Breast epithelium (tissue), 3 donors: Measurements from ENCODE around the gene RAB42.
A peak's percentile ranks its signal among the peaks of the same experiment; 100 is the strongest.

ENCODE experiments used
- CTCF ChIP-seq, 3 donors: fragments of 450-650 bp; IDR thresholded peaks; one replicate each; pipeline ENCODE4 v1.5.1; 2016 to 2017; ENCODE audit warnings: antibody characterized with exemption in 3 of 3, mild to moderate bottlenecking in 3 of 3, moderate library complexity in 3 of 3
- POLR2A ChIP-seq: fragments of 450-650 bp; IDR thresholded peaks from one replicate; pipeline ENCODE4 v1.6.1; 2016; ENCODE audit warnings: antibody characterized with exemption, mild to moderate bottlenecking, moderate library complexity
- POLR2AphosphoS5 ChIP-seq, 3 donors: sonication (generic); formaldehyde crosslinking; IDR thresholded peaks; one replicate each; pipeline ENCODE4 v1.6.1; 2017; ENCODE audit warnings: antibody characterized with exemption in 3 of 3

GRCh38 chr1:28642847-28643635 is 51.0 kb downstream of the RAB42 start, which contains the start of gene TAF12:
- TF ChIP-seq POLR2AphosphoS5 (IDR thresholded peaks at IDR 0.05), result peak; percentile 87 to 92 (median 90)
- peak; percentile 24 to 57 (median 46) for TF ChIP-seq CTCF (IDR thresholded peaks at IDR 0.05)
- TF ChIP-seq POLR2A, result peak; percentile 90
